Activated naive CD4-positive, alpha-beta T cell treated with anti-CD3 and anti-CD28 coated beads, Interleukin-2, amount 50 U/mL, for 24 hours (primary cell): Measurements from ENCODE around the gene KIRREL3.

ENCODE experiments used
- H3K27ac Mint-ChIP-seq: one replicate; pipeline ENCODE4 v1.8.0; 2021; ENCODE audit warnings: mild to moderate bottlenecking, mixed read lengths
- H3K27me3 Mint-ChIP-seq: one replicate; pipeline ENCODE4 v1.8.0; 2021; ENCODE audit warnings: mixed read lengths
- H3K36me3 Mint-ChIP-seq: one replicate; pipeline ENCODE4 v1.8.0; 2021; ENCODE audit warnings: mixed read lengths
- H3K4me1 Mint-ChIP-seq: one replicate; pipeline ENCODE4 v1.8.0; 2021; ENCODE audit warnings: mixed read lengths
- H3K4me3 Mint-ChIP-seq: one replicate; pipeline ENCODE4 v1.8.0; 2021; ENCODE audit warnings: mild to moderate bottlenecking, mixed read lengths
- H3K9me3 Mint-ChIP-seq: one replicate; pipeline ENCODE4 v1.8.0; 2021; ENCODE audit warnings: mixed read lengths

The KIRREL3 gene

GRCh38 chr11:126589492-126589803, 411.1 kb downstream of the KIRREL3 start:
- Mint-ChIP-seq H3K9me3 (no peaks in the 10 kb centered on the region), H3K36me3 (no peaks in the 10 kb centered on the region)

GRCh38 chr11:126588630-126589491, 411.7 kb downstream of the KIRREL3 start:
- peaks cover 2% of the 10 kb centered on the region for H3K27me3 Mint-ChIP-seq
- no peak overlapping the region for H3K4me3 Mint-ChIP-seq
- no peaks in the 10 kb centered on the region for H3K36me3 Mint-ChIP-seq
- no peaks in the 10 kb centered on the region for H3K4me1 Mint-ChIP-seq
- H3K9me3 Mint-ChIP-seq = no peaks in the 10 kb centered on the region
- no peak overlapping the region for H3K27ac Mint-ChIP-seq

More at GRCh38 chr11:126589492-126589803, 411.1 kb downstream of the KIRREL3 start:
- H3K27ac Mint-ChIP-seq = no peak overlapping the region
- peaks cover 2% of the 10 kb centered on the region for H3K27me3 Mint-ChIP-seq
- H3K4me1 Mint-ChIP-seq = no peaks in the 10 kb centered on the region
- no peak overlapping the region for H3K4me3 Mint-ChIP-seq

GRCh38 chr11:126587541-126587940, 413.0 kb downstream of the KIRREL3 start:
- Mint-ChIP-seq H3K4me1 (no peaks in the 10 kb centered on the region), H3K27ac (no peak overlapping the region), H3K27me3 (peaks cover 2% of the 10 kb centered on the region), H3K36me3 (no peaks in the 10 kb centered on the region), H3K4me3 (no peak overlapping the region), H3K9me3 (no peaks in the 10 kb centered on the region)

GRCh38 chr11:126585774-126586491, 414.6 kb downstream of the KIRREL3 start:
- Mint-ChIP-seq H3K36me3 (no peaks in the 10 kb centered on the region), H3K27ac (no peak overlapping the region), H3K9me3 (no peaks in the 10 kb centered on the region), H3K4me1 (no peaks in the 10 kb centered on the region), H3K27me3 (peaks cover 2% of the 10 kb centered on the region), H3K4me3 (no peak overlapping the region)

GRCh38 chr11:126585388-126585773, 415.2 kb downstream of the KIRREL3 start:
- no peak overlapping the region for H3K27ac Mint-ChIP-seq
- H3K4me3 Mint-ChIP-seq = no peak overlapping the region
- no peaks in the 10 kb centered on the region for H3K9me3 Mint-ChIP-seq
- no peaks in the 10 kb centered on the region for H3K4me1 Mint-ChIP-seq
- H3K27me3 Mint-ChIP-seq = peaks cover 2% of the 10 kb centered on the region
- no peaks in the 10 kb centered on the region for H3K36me3 Mint-ChIP-seq

- Mint-ChIP-seq H3K9me3 (no peaks in the 10 kb centered on the region), H3K27me3 (peaks cover 2% of the 10 kb centered on the region), H3K36me3 (no peaks in the 10 kb centered on the region), H3K4me1 (no peaks in the 10 kb centered on the region), H3K27ac (no peak overlapping the region), H3K4me3 (no peak overlapping the region)
These were observed 416.8 kb downstream of the KIRREL3 start for GRCh38 chr11:126583594-126584427.

GRCh38 chr11:126583101-126583500, 417.5 kb downstream of the KIRREL3 start:
- H3K27me3 Mint-ChIP-seq = peaks cover 2% of the 10 kb centered on the region

GRCh38 chr11:126581871-126582648, 418.5 kb downstream of the KIRREL3 start:
- H3K4me1 Mint-ChIP-seq = no peaks in the 10 kb centered on the region
- H3K9me3 Mint-ChIP-seq = no peaks in the 10 kb centered on the region
- H3K27ac Mint-ChIP-seq = no peak overlapping the region
- no peak overlapping the region for H3K4me3 Mint-ChIP-seq
- peaks cover 2% of the 10 kb centered on the region for H3K27me3 Mint-ChIP-seq
- no peaks in the 10 kb centered on the region for H3K36me3 Mint-ChIP-seq

More at GRCh38 chr11:126583101-126583500, 417.5 kb downstream of the KIRREL3 start:
- H3K9me3 Mint-ChIP-seq = no peaks in the 10 kb centered on the region
- no peak overlapping the region for H3K4me3 Mint-ChIP-seq
- H3K4me1 Mint-ChIP-seq = no peaks in the 10 kb centered on the region
- no peaks in the 10 kb centered on the region for H3K36me3 Mint-ChIP-seq
- H3K27ac Mint-ChIP-seq = no peak overlapping the region

- Mint-ChIP-seq H3K27me3 (no peaks in the 10 kb centered on the region), H3K4me1 (no peaks in the 10 kb centered on the region), H3K36me3 (no peaks in the 10 kb centered on the region), H3K9me3 (no peaks in the 10 kb centered on the region), H3K27ac (no peak overlapping the region), H3K4me3 (no peak overlapping the region)
These were observed 422.1 kb downstream of the KIRREL3 start for GRCh38 chr11:126578426-126578825.

- no peaks in the 10 kb centered on the region for H3K36me3 Mint-ChIP-seq
- no peak overlapping the region for H3K4me3 Mint-ChIP-seq
- H3K27me3 Mint-ChIP-seq = no peaks in the 10 kb centered on the region
- no peaks in the 10 kb centered on the region for H3K9me3 Mint-ChIP-seq
- H3K4me1 Mint-ChIP-seq = no peaks in the 10 kb centered on the region
- H3K27ac Mint-ChIP-seq = no peak overlapping the region
These were observed 422.5 kb downstream of the KIRREL3 start for GRCh38 chr11:126578021-126578420.

GRCh38 chr11:126575849-126576248, 424.7 kb downstream of the KIRREL3 start:
- Mint-ChIP-seq H3K4me1 (no peaks in the 10 kb centered on the region), H3K27ac (no peak overlapping the region), H3K4me3 (no peak overlapping the region), H3K9me3 (no peaks in the 10 kb centered on the region), H3K36me3 (no peaks in the 10 kb centered on the region), H3K27me3 (peaks cover 8% of the 10 kb centered on the region)

GRCh38 chr11:126573325-126573978, 427.1 kb downstream of the KIRREL3 start:
- Mint-ChIP-seq H3K27ac (no peak overlapping the region), H3K4me3 (no peak overlapping the region), H3K4me1 (no peaks in the 10 kb centered on the region), H3K27me3 (peaks cover 9% of the 10 kb centered on the region), H3K9me3 (no peaks in the 10 kb centered on the region), H3K36me3 (no peaks in the 10 kb centered on the region)

GRCh38 chr11:126570489-126570888, 430.1 kb downstream of the KIRREL3 start:
- H3K4me3 Mint-ChIP-seq = no peak overlapping the region
- H3K4me1 Mint-ChIP-seq = no peaks in the 10 kb centered on the region
- no peaks in the 10 kb centered on the region for H3K36me3 Mint-ChIP-seq
- no peaks in the 10 kb centered on the region for H3K9me3 Mint-ChIP-seq
- no peak overlapping the region for H3K27ac Mint-ChIP-seq
- peaks cover 13% of the 10 kb centered on the region for H3K27me3 Mint-ChIP-seq

GRCh38 chr11:126567419-126567818, 433.2 kb downstream of the KIRREL3 start:
- Mint-ChIP-seq H3K9me3 (no peaks in the 10 kb centered on the region), H3K36me3 (no peaks in the 10 kb centered on the region), H3K4me3 (no peak overlapping the region), H3K4me1 (no peaks in the 10 kb centered on the region), H3K27me3 (peaks cover 19% of the 10 kb centered on the region), H3K27ac (no peak overlapping the region)

GRCh38 chr11:126564566-126564965, 436.0 kb downstream of the KIRREL3 start:
- H3K4me3 Mint-ChIP-seq = no peak overlapping the region
- H3K27me3 Mint-ChIP-seq = peaks cover 13% of the 10 kb centered on the region
- H3K36me3 Mint-ChIP-seq = no peaks in the 10 kb centered on the region
- no peaks in the 10 kb centered on the region for H3K4me1 Mint-ChIP-seq
- no peak overlapping the region for H3K27ac Mint-ChIP-seq
- H3K9me3 Mint-ChIP-seq = peaks cover 14% of the 10 kb centered on the region
